Measurements from ENCODE around the gene ZBTB7C. TPM values are rescaled to one million over a fixed set of nuclear protein-coding genes. Genes with fewer than 3 reads are reported as not detected.

The ZBTB7C gene
- total and polyA plus RNA-seq, 2 of the 8 experiments (the other 6 are each of a cell fraction or from before 2014, with no cell fraction given) = 0.15 to 0.45 TPM

GRCh38 chr18:48219037-48219809 is 190.0 kb downstream of the ZBTB7C start (continued):
- no peak for TF ChIP-seq CHD7 (IDR thresholded peaks at IDR 0.05; ENCODE audit: insufficient replicate concordance, low read length)
- TF ChIP-seq, protein P1, sequence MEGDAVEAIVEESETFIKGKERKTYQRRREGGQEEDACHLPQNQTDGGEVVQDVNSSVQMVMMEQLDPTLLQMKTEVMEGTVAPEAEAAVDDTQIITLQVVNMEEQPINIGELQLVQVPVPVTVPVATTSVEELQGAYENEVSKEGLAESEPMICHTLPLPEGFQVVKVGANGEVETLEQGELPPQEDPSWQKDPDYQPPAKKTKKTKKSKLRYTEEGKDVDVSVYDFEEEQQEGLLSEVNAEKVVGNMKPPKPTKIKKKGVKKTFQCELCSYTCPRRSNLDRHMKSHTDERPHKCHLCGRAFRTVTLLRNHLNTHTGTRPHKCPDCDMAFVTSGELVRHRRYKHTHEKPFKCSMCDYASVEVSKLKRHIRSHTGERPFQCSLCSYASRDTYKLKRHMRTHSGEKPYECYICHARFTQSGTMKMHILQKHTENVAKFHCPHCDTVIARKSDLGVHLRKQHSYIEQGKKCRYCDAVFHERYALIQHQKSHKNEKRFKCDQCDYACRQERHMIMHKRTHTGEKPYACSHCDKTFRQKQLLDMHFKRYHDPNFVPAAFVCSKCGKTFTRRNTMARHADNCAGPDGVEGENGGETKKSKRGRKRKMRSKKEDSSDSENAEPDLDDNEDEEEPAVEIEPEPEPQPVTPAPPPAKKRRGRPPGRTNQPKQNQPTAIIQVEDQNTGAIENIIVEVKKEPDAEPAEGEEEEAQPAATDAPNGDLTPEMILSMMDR (IDR thresholded peaks at IDR 0.05; ENCODE audit: control extremely low read depth in 1 of 3, insufficient read depth in 1 of 3, low read depth in 1 of 3, low read length in 3 of 3) = peak in 2 of 3 experiments; percentile 22 to 25; a peak in 2 of 4 replicates
- TF ChIP-seq, protein P2, sequence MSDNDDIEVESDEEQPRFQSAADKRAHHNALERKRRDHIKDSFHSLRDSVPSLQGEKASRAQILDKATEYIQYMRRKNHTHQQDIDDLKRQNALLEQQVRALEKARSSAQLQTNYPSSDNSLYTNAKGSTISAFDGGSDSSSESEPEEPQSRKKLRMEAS (IDR thresholded peaks at IDR 0.05) = peak; percentile 69
- no peak for TF ChIP-seq TEAD4 (IDR thresholded peaks at IDR 0.05; ENCODE audit: low read depth, low read length)
- no peak for TF ChIP-seq PHF8 (conservative IDR thresholded peaks at IDR 0.05; ENCODE audit: low read depth, low read length)
- no peak for TF ChIP-seq KDM1A (IDR thresholded peaks at IDR 0.05; ENCODE audit: borderline replicate concordance, low read length)
